Measurements from ENCODE around the gene SH3BP4. TPM values are rescaled to one million over a fixed set of nuclear protein-coding genes. Genes with fewer than 3 reads are reported as not detected.

The SH3BP4 gene
- total and polyA plus RNA-seq, 7 donors: 4.8 to 22.8 (median 14.0) TPM

- DNase-seq: no peak
- intact Hi-C loops (cut with DNase I): no loop called here
- 19 to 61% methylated on average over 6 of the region's 6 CpGs for WGBS, 2 donors
Measured at GRCh38 chr2:235008584-235009044, 56.8 kb downstream of the SH3BP4 start.

DNA sequence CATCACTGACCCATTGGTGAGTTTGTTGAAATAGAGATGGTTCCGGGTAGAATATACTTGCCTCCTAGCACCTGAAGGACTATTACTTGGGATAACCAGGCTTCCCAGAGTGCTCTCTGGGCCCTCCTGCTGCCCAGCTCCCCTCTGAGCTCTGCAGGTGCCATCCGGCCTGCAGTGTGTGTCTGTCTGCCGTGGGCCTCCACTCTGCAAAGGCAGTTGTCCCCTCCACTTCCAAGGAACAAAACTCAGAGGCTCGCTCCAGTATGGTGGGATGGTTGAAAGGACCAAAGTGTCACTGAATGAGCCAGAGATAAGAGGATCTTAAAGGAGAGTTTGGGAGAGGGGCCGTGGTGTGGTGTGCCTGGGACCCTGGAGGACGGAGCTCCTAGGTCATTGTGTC is 57.3 kb downstream of the SH3BP4 start:
- Histone ChIP-seq H3K4me3 (no peak overlapping the region), H3K4me1 (peaks cover 0 to 38% (median 10%) of the 10 kb centered on the region in 4 donors), H3K36me3 (no peaks in the 10 kb centered on the region), H3K27me3 (no peaks in the 10 kb centered on the region), H3K9me3 (no peaks in the 10 kb centered on the region), H3K27ac (no peak overlapping the region)
- intact Hi-C loops (cut with DNase I): no loop called here
- 54 to 86% methylated on average over 6 of the region's 6 CpGs for WGBS, 2 donors
- TF ChIP-seq POLR2AphosphoS5 (IDR thresholded peaks at IDR 0.05) (no peak), POLR2A (IDR thresholded peaks at IDR 0.05) (no peak), CTCF (IDR thresholded peaks at IDR 0.05) (no peak), EP300 (IDR thresholded peaks at IDR 0.05) (no peak)
- no peak for DNase-seq

More at GRCh38 chr2:235008584-235009044, 56.8 kb downstream of the SH3BP4 start:
- no peak overlapping the region for H3K27ac ChIP-seq
- TF ChIP-seq POLR2AphosphoS5 (IDR thresholded peaks at IDR 0.05): no peak
- no peak for TF ChIP-seq CTCF (IDR thresholded peaks at IDR 0.05)
- TF ChIP-seq POLR2A (IDR thresholded peaks at IDR 0.05): no peak
- TF ChIP-seq EP300 (IDR thresholded peaks at IDR 0.05): no peak
- H3K4me3 ChIP-seq: no peak overlapping the region
- H3K36me3 ChIP-seq: no peaks in the 10 kb centered on the region
- H3K4me1 ChIP-seq: peaks cover 0 to 38% (median 10%) of the 10 kb centered on the region in 4 donors
- H3K9me3 ChIP-seq: no peaks in the 10 kb centered on the region
- no peaks in the 10 kb centered on the region for H3K27me3 ChIP-seq

GRCh38 chr2:235010117-235010714 is 58.4 kb downstream of the SH3BP4 start:
- H3K36me3 ChIP-seq: no peaks in the 10 kb centered on the region
- no peaks in the 10 kb centered on the region for H3K27me3 ChIP-seq
- DNase-seq: no peak
- WGBS, 2 donors: 42 to 81% methylated on average over 6 of the region's 6 CpGs
- TF ChIP-seq EP300 (IDR thresholded peaks at IDR 0.05) (no peak), POLR2A (IDR thresholded peaks at IDR 0.05) (no peak), POLR2AphosphoS5 (IDR thresholded peaks at IDR 0.05) (no peak), CTCF (IDR thresholded peaks at IDR 0.05) (no peak)
- peaks cover 0 to 33% (median 10%) of the 10 kb centered on the region in 4 donors for H3K4me1 ChIP-seq
- no peak overlapping the region for H3K27ac ChIP-seq
- H3K4me3 ChIP-seq: no peak overlapping the region
- intact Hi-C loops (cut with DNase I): no loop called here
- peaks cover 0 to 3% (median 0%) of the 10 kb centered on the region in 4 donors for H3K9me3 ChIP-seq

DNA sequence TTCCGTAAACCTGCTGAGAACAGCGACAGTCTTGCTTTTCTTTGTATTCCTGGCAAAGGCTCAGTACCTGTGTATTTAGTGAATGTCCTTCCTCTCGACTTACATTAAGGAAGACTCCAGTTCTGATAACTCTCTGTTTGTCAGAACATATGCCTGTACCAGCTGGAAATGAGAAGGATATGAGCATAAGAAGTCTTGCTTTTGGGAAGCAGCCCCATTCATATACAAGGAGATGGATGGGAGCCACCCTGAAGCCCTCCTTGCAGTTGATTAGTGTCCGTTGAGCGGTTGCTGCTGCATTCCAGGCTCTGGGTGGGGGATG is 59.8 kb downstream of the SH3BP4 start:
- Histone ChIP-seq H3K4me3 (no peak overlapping the region), H3K27me3 (no peaks in the 10 kb centered on the region), H3K9me3 (peaks cover 0 to 5% (median 0%) of the 10 kb centered on the region in 4 donors), H3K27ac (no peak overlapping the region), H3K36me3 (no peaks in the 10 kb centered on the region), H3K4me1 (peaks cover 0 to 20% (median 4%) of the 10 kb centered on the region in 4 donors)
- WGBS, 2 donors: 91 to 93% methylated on average over 5 of the region's 5 CpGs
- TF ChIP-seq POLR2AphosphoS5 (IDR thresholded peaks at IDR 0.05): no peak
- no peak for TF ChIP-seq CTCF (IDR thresholded peaks at IDR 0.05)
- no peak for TF ChIP-seq POLR2A (IDR thresholded peaks at IDR 0.05)
- TF ChIP-seq EP300 (IDR thresholded peaks at IDR 0.05): no peak
- intact Hi-C loops (cut with DNase I): no loop called here
- no peak for DNase-seq
